GM12874 (cell line): ENCODE results near the gene TTC27.

Experiments used
- TF ChIP-seq, protein P1 (sequence below): IDR thresholded peaks from 2 replicates; pipeline ENCODE4 v1.5.1; 2011; ENCODE audit warnings: low read depth, mild to moderate bottlenecking, control low read depth, low read length, moderate library complexity; ENCODE audit not compliant: insufficient read depth

TTC27 gene

DNA sequence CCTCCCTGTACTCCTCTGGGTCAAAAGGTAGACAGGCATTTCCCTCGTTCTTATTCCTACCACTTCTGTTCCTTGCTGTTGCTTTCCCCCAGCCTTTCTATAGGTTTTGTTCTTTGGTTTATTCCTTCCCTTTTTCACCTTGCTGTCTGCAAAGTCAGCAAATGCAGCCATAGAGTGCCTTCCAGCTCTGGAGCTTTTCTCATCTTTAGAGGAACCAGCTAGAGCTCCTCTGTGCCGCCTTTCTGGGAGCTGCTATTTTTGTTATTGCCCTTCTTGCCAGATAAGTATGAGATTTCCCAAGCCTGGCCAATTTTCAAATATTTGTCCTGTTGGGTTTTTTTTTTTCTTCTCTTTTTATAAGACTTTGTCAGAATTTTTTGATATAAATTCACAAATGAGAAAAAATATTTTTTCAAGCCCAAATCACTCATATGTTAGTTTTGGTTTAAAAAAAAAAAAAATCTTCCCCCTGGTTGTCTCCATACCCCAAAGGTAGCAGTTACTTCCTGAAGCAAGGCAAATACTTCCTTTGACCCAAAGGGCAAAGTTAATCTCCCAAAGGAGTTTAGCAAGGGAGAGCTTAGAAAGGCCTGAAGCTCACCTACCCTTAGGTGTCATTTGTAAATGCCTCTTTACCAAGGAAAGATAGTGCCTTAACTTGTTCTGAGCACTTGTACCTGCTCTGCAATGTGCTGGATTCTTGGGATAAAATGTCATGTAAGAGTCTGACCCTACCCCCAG is 5.1 kb upstream of the TTC27 start:
- TF ChIP-seq, protein P1, sequence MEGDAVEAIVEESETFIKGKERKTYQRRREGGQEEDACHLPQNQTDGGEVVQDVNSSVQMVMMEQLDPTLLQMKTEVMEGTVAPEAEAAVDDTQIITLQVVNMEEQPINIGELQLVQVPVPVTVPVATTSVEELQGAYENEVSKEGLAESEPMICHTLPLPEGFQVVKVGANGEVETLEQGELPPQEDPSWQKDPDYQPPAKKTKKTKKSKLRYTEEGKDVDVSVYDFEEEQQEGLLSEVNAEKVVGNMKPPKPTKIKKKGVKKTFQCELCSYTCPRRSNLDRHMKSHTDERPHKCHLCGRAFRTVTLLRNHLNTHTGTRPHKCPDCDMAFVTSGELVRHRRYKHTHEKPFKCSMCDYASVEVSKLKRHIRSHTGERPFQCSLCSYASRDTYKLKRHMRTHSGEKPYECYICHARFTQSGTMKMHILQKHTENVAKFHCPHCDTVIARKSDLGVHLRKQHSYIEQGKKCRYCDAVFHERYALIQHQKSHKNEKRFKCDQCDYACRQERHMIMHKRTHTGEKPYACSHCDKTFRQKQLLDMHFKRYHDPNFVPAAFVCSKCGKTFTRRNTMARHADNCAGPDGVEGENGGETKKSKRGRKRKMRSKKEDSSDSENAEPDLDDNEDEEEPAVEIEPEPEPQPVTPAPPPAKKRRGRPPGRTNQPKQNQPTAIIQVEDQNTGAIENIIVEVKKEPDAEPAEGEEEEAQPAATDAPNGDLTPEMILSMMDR = no peak

DNA sequence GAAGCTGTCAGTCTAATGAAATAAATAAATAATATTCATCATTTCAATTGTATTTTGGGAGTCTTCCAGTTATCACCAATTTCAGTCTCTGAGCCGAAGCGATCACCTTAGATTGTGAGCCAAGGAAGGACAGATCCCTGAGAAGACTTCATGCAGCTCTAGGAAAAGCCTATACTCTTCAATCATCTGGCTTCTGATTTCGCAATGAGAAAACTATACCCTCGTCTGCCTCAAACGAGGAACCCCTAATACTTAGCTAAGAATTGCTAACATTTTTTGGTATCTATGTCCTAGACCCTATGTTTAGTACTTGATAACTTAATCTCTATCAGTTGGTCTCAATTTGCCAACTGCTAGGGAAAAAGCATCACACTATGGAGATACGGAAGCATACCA is 4.5 kb upstream of the TTC27 start:
- TF ChIP-seq, protein P1 = no peak

DNA sequence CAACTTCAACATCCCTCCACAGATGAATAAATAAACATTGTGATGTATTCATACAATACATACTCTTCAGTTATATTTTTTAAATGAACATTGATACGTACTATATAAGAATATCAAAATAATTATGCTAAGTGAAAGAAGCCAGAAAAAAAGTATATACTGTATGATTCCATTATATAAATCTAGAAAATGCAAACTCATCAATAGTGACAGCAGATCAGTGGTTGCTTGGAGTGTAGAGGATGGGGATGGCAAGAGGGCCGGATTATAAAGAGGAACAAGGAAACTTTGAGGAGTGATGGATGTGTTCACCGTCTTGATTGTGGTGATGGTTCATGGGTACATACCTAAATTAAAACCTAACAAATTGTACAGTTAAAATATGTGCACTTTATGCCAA is 3.0 kb upstream of the TTC27 start:
- TF ChIP-seq, protein P1 = no peak

DNA sequence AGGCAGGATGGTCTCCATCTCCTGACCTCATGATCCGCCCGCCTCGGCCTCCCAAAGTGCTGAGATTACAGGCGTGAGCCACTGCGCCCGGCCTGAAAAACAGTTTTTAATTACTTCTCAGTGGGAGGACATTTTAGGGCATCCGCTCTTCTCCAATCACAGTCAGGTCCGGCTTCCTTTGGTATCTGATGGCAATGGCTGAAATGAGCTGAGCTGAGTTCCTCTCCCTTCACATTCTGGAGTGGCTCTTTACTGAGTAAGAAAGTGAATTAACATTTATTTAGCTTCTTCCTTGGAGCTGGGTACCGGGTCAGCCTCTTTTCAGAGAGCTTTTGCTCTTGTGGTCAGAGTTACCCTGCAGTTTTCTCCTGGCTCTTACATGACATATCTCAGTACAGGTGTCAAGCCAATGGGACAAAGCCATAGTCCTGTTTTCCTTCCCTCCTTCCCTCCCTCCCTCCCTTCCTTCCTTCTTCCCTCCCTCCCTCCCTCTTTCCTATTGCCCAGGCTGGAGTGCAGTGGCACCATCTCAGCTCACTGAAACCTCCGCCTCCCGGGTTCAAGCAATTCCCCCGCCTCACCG is 1.1 kb upstream of the TTC27 start:
- TF ChIP-seq, protein P1 = no peak

DNA sequence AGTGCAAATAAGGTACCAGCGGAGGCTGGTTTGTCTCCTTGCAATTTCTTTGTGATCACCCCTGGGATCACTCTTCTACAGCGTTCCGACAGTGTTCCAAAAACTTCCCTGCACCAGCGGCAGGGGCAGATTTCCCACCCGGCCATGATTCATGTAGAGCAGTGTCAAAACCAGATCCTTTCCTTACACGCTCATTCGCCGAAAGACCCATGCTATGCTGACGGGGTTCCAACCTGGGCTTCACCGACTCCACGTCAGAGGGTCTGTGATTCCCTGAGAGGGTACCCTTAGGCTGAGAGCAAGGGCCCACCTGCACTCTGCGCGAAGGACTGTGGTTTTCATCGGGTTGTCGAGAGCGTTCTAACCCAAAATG is 423 bp upstream of the TTC27 start:
- TF ChIP-seq, protein P1 = no peak

DNA sequence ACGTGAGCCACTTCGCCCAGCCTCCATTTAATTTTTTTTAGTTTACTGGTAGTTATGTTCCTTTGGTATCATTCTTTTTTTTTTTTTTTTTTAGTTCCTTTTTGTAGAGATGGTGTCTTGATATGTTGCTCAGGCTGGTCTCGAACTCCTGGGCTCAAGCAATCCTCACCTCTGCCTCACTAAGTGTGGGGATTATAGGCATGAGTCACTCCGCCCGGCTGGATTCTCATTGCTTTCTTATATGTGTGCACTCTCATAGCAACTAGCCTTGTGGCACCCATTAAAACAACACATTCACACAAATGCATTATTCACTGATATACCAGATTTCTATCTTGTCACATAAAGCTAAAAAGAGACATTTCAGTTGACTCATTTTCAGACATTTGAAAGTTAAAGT is 4.2 kb downstream of the TTC27 start:
- TF ChIP-seq, protein P1 = no peak

DNA sequence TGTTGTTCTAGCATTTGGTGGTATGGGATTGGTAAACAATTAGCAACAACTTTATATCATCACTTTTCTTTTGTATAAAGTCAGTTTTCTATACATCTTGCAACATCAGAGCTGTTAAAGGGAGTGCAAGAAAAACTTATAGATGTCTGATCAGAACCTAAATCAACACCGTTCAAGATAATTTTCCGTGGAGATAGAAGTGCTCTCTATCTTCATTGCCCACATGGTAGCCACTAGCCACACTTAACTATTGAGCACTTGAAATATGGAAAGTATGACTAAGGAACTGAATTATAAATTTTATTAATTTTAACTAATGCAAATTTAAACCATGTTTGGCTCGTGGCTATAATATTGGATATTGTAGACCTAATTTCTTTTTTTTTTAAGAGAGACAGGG is 5.2 kb downstream of the TTC27 start:
- TF ChIP-seq, protein P1 = no peak
